ENCODE measurements around the gene TBPL1.

GRCh38 chr6:133953634-133954415, 801 bp downstream of the TBPL1 start:
- TF ChIP-seq POLR2A (IDR thresholded peaks at IDR 0.05): no peak
- TF ChIP-seq, protein P1, sequence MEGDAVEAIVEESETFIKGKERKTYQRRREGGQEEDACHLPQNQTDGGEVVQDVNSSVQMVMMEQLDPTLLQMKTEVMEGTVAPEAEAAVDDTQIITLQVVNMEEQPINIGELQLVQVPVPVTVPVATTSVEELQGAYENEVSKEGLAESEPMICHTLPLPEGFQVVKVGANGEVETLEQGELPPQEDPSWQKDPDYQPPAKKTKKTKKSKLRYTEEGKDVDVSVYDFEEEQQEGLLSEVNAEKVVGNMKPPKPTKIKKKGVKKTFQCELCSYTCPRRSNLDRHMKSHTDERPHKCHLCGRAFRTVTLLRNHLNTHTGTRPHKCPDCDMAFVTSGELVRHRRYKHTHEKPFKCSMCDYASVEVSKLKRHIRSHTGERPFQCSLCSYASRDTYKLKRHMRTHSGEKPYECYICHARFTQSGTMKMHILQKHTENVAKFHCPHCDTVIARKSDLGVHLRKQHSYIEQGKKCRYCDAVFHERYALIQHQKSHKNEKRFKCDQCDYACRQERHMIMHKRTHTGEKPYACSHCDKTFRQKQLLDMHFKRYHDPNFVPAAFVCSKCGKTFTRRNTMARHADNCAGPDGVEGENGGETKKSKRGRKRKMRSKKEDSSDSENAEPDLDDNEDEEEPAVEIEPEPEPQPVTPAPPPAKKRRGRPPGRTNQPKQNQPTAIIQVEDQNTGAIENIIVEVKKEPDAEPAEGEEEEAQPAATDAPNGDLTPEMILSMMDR (IDR thresholded peaks at IDR 0.05 in 4 of 5, conservative IDR thresholded peaks at IDR 0.05 in 1 of 5): no peak

Data from gastrocnemius medialis (tissue), 4 donors.